Measurements from ENCODE around the gene SND1.

SND1 gene

DNA sequence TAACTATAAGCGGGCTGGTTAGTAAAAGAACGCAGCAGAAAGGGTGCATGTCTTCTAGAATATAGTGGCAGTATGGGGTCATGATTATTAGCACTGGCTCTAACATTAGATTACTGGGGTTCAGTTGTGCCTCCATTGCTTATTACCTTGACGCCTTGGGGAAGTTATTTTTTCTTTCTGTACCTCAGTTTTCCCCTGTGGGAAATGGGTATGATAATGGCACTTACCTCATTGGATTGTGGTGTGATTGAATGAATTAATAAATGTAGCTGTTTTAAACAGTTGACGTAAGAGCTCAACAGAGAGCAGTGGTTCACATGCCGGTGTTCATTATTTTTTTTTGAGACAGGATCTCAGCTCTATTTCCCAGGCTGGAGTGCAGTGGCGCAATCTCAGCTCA lies 262.7 kb downstream of the SND1 start:
- DNase-seq: no peak

DNA sequence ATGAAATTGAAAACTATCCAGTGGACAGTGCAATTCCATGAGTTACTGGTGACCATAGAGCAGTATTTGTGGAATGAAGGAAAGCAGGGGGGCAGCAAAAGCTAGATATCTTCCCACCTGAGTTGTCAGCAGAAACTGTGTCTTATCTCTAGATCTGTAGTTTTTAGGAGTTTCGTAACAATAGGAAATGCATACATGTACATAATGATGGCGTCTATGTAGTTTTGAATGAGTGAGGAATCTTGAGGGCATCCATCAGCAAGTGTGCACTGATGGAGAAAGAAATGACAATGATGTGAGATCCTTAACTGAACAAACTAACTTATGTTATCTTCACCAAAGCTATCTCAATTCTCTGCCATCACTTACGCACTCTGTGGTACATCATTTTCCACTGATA lies 264.7 kb downstream of the SND1 start:
- no peak for DNase-seq

DNA sequence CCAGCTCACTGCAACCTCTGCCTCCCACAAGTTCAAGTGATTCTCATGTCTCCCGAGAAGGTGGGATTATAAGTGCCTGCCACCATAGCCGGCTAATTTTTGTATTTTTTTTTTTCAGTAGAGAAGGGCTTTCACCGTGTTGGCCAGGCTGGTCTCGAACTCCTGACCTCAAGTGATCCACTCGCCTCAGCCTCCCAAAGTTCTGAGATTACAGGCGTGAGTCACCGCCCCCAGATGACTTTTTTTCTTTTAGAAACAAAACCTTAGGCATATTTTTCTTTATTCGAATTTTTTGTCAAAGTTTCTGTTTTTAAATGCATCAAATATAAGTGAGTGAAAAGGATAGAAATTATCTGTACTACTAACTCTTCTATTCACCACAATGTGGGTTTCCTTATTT lies 266.1 kb downstream of the SND1 start:
- no peak for DNase-seq

DNA sequence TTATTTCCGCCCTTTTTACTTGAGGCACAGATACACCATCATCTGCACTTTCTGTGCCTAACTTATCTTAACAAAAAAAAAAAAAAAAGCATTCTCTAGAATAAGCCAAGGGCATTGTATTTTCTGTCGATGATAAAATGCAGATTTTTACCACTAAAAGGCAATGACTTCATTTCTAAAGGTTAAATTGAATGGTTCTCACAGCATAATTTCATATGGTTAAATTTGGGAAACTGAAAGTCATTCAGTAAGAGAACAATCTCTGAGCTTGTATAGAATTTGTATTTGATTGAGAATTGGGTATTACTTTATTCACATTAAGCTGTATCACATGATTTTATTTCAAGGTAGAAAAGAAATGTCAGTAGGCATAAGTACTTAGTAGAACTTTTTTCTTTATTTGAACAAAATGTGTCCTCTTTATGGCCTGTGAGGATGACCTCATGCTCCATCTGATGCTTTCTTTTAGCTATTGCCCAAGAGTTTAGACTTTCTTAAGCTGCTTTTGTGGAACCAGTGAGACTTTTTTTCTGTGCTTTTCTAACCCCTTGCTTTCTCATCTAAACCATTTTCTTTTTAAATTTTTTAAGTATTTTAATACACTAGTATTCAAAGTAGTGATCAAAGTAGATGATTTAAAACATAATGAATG lies 268.9 kb downstream of the SND1 start:
- DNase-seq: no peak

DNA sequence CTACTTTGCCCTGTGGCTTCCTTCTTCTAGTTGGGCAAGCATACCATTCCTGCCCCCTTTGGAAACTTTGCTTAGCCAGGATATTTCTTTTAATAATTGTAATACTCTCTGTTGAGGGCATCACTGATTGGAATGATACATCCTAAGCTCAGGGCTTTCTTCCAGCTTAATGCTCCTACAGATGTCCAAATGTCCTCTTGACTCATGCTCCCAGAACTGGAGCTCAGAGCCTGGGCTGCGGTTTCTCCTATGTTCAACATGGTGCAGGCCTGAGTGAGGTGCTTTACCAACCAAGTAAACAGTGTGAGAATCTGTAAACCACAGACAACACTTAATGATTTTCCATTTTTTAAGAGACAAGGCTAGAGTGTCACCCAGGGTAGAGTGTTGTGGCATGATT lies 270.7 kb downstream of the SND1 start:
- DNase-seq: no peak

DNA sequence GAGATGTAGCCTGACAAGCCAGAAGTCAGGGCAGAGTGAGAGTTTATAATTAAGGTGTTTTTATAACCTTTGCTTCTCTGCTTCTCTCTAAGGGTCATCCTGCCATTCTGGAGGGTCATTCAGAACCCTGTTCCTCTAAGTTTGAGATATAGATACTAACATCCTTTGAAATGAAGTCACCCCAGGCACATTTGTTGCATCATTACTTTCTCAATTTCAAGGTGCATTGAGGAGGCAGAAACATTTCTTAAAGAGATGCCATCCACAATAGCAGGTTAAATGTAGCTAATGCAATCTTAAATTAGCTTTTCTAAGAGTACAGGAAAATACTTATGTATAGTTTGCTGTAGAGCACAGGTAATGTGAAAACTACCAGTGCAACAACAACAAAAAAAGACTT lies 272.9 kb downstream of the SND1 start:
- no peak for DNase-seq

DNA sequence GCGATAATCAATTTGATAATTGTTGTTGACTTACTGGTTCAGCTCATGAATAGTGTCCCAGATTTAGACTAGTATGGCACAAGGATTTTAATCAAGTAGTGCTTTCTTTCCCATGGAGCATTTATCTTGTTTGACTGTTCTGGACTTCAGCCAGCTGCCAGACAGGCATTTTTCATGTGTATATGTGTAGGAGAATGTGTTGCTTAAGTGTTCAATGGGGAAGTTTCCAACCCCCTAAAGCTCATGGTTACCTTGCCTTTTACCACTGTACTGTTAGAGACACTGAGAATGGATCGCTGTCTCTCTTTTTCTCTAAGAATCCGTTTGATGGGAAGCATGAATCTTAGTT lies 275.3 kb downstream of the SND1 start:
- no peak for DNase-seq

DNA sequence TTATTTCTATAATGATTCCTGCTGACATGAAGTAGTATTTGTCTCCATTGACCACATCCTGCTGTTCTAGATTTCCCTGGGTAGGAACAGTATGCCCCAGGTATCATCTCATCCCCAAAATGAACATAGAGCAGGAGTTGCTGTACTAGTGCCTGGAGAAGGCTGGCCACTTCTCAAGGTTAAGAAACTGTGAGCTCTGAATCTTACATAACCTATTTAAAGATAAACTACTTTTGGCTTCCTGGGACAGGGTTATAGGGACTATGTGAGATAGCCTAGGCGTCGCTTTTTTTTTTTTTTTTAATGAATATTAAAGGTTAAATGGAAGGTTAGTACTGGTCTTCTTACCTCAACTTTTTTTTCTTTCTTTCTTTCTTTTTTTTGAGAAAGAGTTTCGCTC lies 276.2 kb downstream of the SND1 start:
- no peak for DNase-seq

DNA sequence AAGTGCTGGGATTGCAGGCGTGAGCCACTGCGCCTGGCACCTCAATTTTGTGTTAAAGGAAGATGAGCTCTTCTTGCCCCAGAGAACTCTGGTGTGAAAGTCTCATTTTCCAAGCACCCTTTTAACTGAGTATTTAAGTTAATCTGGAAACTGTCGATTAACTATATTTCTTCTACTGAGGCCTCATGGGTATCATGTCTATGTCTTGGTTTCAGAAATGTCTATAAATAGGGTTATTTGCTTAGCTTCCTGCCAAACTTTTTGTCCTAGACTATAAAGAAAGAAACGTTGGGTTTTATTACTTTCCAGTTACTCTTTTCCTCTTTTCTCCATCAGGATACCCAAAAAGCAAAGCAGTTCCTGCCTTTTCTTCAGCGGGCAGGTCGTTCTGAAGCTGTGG lies 276.9 kb downstream of the SND1 start:
- DNase-seq: no peak

DNA sequence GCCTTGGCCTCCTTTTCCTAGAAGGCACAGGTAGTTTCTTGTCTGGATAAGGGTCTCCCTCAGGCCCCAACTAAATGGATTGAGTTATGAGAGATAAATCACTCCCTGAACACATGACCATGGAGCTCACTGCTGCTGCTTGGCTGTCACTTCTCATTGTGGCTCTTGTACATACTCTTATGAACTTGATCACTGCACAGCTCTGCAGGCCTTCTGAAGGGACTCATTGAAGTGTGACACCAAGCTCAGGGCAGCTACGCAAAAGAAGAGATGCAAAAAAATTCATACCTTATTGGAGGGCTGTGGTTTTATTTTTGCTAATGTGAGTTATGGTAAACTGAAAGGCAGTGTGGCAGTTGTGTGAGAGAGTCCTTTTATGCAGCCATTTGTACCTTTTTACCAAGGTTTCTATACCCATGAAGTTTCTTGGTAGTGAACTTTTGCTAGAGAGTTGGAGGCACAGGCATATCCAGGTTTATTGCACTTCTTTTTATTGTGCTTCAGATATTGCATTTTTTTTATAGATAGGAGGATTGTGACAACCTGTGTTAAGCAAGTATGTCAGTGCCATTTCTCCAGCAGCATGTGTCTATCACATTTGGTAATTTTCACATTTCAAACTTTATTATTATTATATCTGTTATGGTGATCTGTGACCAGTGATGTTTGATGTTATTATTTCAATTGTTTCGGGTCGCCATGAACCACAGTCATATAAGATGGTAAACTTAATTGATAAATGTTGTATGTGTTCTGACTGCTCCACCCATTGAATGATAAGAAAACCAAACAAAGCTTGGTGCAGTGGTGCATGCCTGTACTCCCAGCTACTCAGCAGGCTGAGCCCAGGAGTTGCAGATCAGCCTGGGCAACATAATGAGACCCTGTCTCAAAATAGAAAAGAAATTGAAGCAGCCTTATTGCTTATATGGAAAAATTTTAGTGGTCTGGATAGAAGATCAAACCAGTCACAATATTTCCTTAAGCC lies 278.6 kb downstream of the SND1 start:
- no peak for DNase-seq

DNA sequence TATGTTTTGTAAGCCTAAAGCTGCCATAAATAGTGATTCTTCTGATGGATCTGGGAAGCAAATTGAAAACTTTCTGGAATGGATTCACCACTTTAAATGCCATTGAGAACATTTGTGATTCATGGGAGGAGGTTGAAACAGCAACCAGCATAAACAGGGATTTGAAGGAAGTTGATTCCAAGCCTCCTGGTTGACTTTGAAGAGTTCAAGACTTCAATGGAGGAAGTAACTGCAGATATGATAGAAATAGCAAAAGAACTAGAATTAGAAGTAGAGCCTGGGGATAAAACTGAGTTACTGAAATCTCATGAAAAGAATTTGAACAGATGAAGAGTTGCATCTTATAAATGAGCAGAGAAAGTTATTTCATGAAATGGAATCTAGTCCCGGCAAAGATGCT lies 280.1 kb downstream of the SND1 start:
- DNase-seq: no peak

DNA sequence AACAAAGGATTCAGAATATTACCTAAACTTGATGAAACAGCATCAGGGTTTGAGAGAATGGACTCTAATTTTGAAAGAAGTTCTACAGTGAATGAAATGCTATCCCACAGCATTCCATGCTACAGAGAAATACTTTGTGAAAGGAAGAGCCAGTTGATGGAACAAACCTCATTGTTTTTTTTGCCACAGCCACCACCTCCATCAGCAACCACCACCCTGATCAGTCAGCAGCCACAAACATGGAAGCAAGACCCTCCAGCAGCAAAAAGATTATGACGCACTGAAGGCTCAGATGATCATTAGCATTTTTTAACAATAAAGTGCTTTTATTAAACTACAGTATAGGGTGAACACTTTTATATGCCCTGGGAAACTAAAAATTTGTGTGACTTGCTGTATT lies 280.5 kb downstream of the SND1 start:
- DNase-seq: no peak

DNA sequence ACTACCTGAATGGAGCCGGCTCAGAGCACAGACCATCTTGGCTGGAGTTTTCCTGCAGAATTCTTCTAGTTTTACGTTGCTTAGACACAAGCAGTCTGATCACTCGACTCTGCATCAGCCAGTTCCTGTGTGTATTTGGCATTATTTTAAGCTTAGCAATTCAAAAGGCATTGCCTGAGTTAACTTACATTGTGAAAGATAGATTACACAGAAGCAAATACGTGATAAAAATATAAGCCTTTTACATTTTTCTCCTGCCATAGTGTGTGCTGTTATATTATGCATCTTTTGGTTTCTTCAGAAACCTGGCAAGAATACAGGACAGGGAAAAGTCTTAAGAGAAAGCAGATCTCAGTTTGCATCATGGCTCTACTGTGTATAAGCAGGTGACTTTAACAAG lies 281.2 kb downstream of the SND1 start:
- no peak for DNase-seq

DNA sequence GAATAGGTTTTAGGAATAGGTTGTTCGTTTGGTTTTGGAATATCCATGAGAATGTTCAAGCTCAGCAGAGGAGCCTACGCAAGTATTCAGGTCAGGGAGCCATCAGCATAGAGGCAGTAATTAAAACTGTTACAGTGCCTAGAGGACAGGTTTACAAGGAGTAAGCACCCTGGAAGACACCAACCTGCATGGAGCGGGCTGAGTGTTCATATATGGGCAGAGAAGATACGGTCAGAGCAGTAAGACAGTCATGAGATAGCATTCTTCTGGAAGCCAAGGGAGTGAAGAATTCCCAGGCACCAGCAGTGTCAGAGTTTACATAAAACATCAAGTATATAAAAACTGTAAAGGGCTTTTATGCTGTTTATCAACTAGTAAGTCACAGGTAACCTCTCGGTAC lies 282.7 kb downstream of the SND1 start:
- DNase-seq: no peak

DNA sequence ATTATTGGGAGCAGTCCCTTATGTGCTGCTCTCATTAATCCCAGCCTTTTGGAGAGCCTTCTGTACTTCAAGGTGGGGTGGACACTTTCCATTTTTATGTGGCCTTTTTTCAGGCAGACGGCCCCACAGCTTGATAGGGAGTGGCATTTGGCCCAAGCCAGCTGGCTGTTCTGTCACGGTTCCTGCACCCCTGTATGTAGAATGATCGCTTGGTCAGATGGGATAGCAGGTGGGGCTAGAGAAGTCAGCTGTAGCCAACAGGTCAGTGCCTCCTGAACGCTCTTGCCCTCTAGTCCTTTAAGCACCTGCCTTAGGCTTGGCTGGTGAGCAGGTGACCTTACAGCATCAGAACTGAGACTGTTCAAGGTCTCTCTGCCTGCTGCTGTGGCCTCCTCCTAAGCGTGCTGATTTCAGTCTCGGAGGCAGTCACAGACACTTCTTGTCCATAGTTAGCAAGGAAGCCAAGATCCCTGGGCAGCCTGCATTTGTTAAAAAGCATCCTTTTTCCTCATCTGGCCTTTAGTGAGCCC lies 283.9 kb downstream of the SND1 start:
- no peak for DNase-seq

DNA sequence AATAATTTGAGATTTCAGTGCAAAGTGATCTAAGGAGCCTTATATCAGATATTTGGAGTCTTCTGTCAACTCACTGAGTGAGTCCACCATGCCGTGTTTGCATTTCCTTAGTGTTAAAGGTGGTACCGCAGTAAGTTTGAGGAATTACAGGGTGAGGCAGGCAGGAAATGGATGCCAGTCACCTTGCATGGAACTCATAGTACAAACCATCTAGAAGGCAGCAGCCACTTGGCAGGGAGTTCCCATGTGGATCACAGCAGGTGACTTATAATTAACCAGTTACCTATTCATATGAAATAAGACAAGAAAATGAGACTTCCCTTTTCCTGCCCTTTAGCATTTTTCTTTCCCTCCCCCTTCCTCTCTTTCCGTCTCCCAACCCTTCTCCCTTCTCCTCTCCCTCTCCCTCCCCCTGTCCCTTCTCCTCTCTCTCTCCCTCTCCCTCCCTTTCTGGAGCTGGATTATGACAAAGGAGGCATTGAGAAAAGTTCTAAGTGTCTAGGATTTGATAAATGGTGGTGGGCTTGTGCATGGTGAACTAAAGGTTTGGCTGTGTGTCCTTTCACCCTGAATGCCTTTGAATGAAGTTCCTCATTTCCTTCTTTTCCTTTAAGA lies 285.2 kb downstream of the SND1 start:
- DNase-seq: no peak

DNA sequence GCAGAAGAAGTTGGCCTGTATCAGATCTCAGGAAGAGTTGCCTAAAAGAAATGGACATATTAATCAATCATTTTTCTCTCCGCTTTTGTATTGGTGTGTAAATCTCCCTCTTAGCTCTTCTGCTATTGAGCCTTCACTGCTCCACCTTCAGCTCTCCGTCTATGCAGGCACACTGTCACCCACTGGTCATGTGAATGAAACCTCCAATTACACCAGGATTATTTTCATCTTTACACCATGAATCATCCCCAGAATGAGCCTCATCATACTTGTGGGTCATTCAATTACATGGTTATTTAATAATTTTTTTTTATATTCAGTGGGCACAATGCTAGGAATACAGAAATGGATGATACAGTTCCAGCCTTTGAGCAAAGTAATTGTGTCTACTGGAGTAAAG lies 286.6 kb downstream of the SND1 start:
- no peak for DNase-seq

DNA sequence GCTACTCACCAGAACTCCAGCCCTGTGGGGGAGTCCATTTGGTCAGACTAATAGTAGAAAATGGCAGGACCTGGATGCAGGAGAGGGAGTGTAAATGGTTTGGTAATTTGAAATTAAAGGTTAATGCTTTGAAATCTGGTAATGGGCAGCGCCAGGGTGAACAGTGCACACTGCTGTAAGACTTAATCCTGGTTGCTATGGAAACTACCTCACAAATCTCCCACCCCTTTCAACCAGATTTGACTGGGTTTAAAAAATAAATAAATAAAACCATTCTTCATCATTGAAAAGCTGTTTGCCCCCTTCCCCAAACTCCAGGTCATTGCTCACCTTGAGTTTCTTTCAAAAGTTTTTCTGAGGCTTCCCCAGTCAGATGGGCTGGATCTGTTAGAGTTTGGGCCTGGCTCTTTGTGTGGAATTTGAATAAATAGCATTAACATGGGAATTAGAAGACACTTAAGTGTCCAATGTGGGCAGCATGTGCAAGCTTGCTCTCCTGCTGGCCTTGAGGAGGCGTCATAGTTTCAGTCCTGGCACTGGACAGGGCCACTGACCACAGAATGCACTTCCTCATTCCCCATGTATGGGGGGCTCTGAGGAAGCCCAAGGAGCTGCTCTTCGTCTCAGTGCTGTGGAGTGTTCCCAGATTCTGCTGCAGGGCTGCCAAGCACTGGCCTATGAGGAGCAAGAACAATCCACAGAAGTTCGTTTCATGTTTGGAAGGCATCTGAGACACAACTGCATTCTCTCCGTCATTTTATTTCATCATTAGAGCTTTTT lies 288.6 kb downstream of the SND1 start:
- DNase-seq: no peak

DNA sequence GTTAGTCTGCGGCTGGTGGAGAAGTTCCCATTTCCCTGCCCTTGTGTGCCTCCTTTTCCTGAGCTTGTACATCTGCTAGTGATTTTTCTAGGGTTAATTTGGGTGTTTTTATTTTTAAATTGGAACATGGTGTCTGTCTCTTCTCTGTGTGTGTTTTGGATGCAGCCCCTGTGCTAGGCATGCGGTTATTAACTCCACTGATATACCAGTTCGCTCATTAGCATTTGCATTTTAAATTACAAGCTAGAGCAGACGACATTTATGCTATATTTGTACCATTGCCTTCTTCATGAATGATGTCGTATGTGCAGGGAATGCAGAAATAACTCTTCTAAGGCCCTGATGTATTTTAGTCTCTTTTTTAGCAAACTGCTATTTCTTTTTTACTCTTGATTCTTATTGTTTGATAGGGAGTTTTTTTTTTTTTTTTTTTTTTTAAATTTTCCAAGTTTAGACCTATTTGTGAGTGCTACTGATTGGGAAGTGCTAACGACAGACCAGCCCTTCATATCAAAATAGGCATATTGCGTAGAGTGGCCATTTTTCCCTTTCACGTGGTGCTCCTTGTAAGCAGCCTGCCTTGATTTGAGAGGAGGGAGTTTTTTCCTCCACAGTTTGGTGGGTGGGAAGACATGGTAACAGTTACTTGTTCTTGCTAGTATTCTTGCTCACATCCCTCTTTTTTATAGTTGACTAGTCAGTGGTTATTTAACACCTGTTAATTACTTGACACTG lies 289.6 kb downstream of the SND1 start:
- DNase-seq: no peak

DNA sequence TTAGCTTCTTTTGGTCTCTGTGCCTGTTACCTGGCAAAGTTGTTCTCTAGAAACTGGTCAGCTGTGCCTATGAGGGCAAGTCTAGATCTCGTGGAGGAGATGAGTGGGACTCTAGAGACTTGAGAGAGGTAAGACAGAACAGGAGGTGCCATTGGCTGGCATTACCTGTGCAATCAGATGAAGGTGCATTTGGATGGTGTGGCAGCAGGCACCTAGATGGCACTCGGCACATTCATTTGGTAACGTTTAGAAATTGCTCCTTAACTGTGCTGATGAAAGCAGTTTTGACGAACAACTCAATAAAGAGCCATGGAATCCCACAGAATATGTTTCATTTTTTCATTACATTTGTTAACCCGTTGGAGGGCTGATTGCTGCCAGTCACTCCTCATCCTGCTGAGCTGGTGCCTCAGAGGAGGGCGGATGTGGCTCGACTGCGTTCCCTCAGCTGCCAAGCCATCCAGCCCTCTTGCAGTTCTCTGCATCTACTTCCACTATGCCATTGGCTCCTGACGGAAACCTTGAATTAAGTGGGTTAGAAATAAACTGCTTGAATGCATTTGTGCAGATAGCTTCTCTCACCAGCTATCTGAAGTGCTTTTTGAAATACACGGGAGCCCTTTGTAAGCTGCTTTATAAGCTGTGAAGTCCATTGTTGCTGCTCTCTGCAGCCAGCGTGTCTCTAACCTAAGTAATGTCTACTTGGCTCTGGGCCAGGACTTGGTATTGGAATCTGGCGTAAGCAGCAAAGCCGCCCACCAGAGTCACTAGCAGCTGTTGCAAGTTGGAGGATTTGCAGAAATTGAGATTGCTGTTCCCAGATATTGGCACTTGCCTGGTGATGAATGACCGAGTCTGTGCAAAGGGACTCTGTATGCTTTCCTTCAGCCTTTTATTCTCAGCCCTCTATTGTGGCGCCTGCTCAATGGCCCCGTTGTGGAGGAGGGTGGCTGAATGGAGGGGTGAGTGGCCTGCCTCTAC lies 291.8 kb downstream of the SND1 start:
- no peak for DNase-seq

DNA sequence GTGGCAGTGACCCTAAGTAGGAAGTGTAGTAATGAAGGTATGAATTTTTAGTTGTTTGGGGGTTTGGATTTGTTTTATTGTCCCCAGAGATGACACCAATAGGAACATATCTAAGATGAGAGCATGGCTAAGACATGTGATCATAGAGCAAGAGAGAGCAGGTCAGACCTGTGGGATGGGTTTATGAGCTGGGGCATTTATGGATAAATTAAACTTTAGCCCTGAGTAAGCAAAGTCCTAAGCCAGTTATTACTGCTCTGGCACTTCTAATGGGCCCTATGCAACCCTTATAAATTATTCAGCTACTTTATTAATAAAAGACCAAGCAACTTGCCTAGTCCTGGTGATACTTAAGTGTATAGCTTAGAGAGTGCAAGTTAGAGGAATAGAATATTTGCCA lies 294.1 kb downstream of the SND1 start:
- no peak for DNase-seq
